ENCODE data around the gene LPIN3.

GRCh38 chr20:41316602-41317545, 23.7 kb upstream of the LPIN3 start:
- TF ChIP-seq CTCF (IDR thresholded peaks at IDR 0.05; ENCODE audit: borderline replicate concordance, extremely low read depth, low read length, poor library complexity, severe bottlenecking) (no peak), EZH2 (IDR thresholded peaks at IDR 0.05; ENCODE audit: borderline replicate concordance, low read depth, low read length, severe bottlenecking) (no peak)

Data from DND-41 (cell line).